Osteoblast (primary cell): Measurements from ENCODE around the gene RASAL2. TPM values are rescaled to one million over a fixed set of nuclear protein-coding genes. Genes with fewer than 3 reads are reported as not detected.
"Not testable (repeated sequence)": the region's sequence is repeated elsewhere in the genome, so short reads cannot be mapped to it uniquely, and the experiment has no call there.

Source experiments
- DNase-seq: peaks from one replicate; pipeline ENCODE4 v3.0.0; 2011; ENCODE audit warnings: low spot score, mixed read lengths; ENCODE audit not compliant: insufficient read length; ENCODE audit errors: missing footprints
- H2AFZ ChIP-seq: 2 replicates; pipeline ENCODE4 v1.6.0; 2011; ENCODE audit warnings: mild to moderate bottlenecking, low read length
- H3K27ac ChIP-seq: 2 replicates; pipeline ENCODE4 v1.5.1; 2011; ENCODE audit warnings: mild to moderate bottlenecking, low read depth, low read length, moderate library complexity
- H3K27me3 ChIP-seq: 2 replicates; pipeline ENCODE4 v1.6.0; 2012; ENCODE audit warnings: mild to moderate bottlenecking, control low read depth, inconsistent platforms, low read length, moderate library complexity; ENCODE audit not compliant: insufficient read depth
- H3K36me3 ChIP-seq: 2 replicates; pipeline ENCODE4 v1.5.1; 2011; ENCODE audit warnings: mild to moderate bottlenecking, low read length, control low read depth, moderate library complexity; ENCODE audit not compliant: insufficient read depth
- H3K4me1 ChIP-seq: 2 replicates; pipeline ENCODE4 v1.5.1; 2011; ENCODE audit warnings: mild to moderate bottlenecking, low read length, control low read depth, moderate library complexity; ENCODE audit not compliant: insufficient read depth
- H3K4me2 ChIP-seq: 2 replicates; pipeline ENCODE4 v1.6.0; 2011; ENCODE audit warnings: mild to moderate bottlenecking, low read length; ENCODE audit not compliant: insufficient read depth
- H3K4me3 ChIP-seq: fragments of 200-600 bp; sonication (generic); 3 replicates; pipeline ENCODE4 v1.5.1; 2012; ENCODE audit warnings: mild to moderate bottlenecking, low read length, inconsistent platforms; ENCODE audit not compliant: insufficient read depth
- H3K79me2 ChIP-seq: 2 replicates; pipeline ENCODE4 v1.6.0; 2012; ENCODE audit warnings: mild to moderate bottlenecking, low read length, control low read depth, inconsistent platforms; ENCODE audit not compliant: insufficient read depth
- H3K9me3 ChIP-seq: 2 replicates; pipeline ENCODE4 v1.5.1; 2011; ENCODE audit warnings: low read depth, low read length, control low read depth
- H4K20me1 ChIP-seq: 2 replicates; pipeline ENCODE4 v1.6.0; 2012; ENCODE audit warnings: mild to moderate bottlenecking, low read length, control low read depth; ENCODE audit not compliant: insufficient read depth
- CTCF ChIP-seq: IDR thresholded peaks from 2 replicates; pipeline ENCODE4 v1.5.1; 2011; ENCODE audit warnings: mild to moderate bottlenecking, low read depth, low read length, moderate library complexity; ENCODE audit errors: extremely low read depth
- total RNA-seq: library from RNA; depleted of rRNA; stranded (reverse); fragments of >200 nt; gene quantifications from 2 replicates; pipeline ENCODE4 v1.2.3, GENCODE V29; 2012

Gene RASAL2
- total RNA-seq, 1 donor = 59.4 TPM

- peaks cover 16% of the 10 kb centered on the region for H4K20me1 ChIP-seq
- no peaks in the 10 kb centered on the region for H3K27me3 ChIP-seq
- peaks cover 67% of the 10 kb centered on the region for H3K79me2 ChIP-seq
- no peak for DNase-seq
- no peak overlapping the region for H2AFZ ChIP-seq
- no peak overlapping the region for H3K4me2 ChIP-seq
- H3K4me1 ChIP-seq = peaks cover 41% of the 10 kb centered on the region
- no peak overlapping the region for H3K27ac ChIP-seq
- H3K36me3 ChIP-seq = no peaks in the 10 kb centered on the region
- H3K9me3 ChIP-seq = no peaks in the 10 kb centered on the region
- no peak overlapping the region for H3K4me3 ChIP-seq
- TF ChIP-seq CTCF = no peak
These were observed 251.9 kb downstream of the RASAL2 start for GRCh38 chr1:178345807-178346206.

GRCh38 chr1:178349801-178350200, 255.9 kb downstream of the RASAL2 start:
- DNase-seq = no peak
- H3K27ac ChIP-seq = no peak overlapping the region
- peaks cover 71% of the 10 kb centered on the region for H3K79me2 ChIP-seq
- H3K4me3 ChIP-seq = no peak overlapping the region
- no peaks in the 10 kb centered on the region for H3K27me3 ChIP-seq
- no peak overlapping the region for H3K4me2 ChIP-seq
- TF ChIP-seq CTCF = no peak
- no peaks in the 10 kb centered on the region for H3K9me3 ChIP-seq
- H3K4me1 ChIP-seq = peaks cover 30% of the 10 kb centered on the region
- H2AFZ ChIP-seq = no peak overlapping the region
- H4K20me1 ChIP-seq = peaks cover 27% of the 10 kb centered on the region
- no peaks in the 10 kb centered on the region for H3K36me3 ChIP-seq

GRCh38 chr1:178351911-178352310, 258.0 kb downstream of the RASAL2 start:
- DNase-seq, H3K27ac ChIP-seq, H2AFZ ChIP-seq, H3K4me2 ChIP-seq, H3K9me3 ChIP-seq, H3K27me3 ChIP-seq, H3K36me3 ChIP-seq, H3K4me3 ChIP-seq: not testable (repeated sequence)
- Histone ChIP-seq H3K4me1 (peaks cover 23% of the 10 kb centered on the region), H3K79me2 (peaks cover 66% of the 10 kb centered on the region), H4K20me1 (peaks cover 23% of the 10 kb centered on the region)

GRCh38 chr1:178352790-178353416, 259.0 kb downstream of the RASAL2 start:
- TF ChIP-seq CTCF = no peak
- Histone ChIP-seq H3K27ac (no peak overlapping the region), H4K20me1 (peaks cover 22% of the 10 kb centered on the region), H3K9me3 (no peaks in the 10 kb centered on the region), H3K36me3 (no peaks in the 10 kb centered on the region), H2AFZ (no peak overlapping the region), H3K4me1 (peaks cover 23% of the 10 kb centered on the region), H3K79me2 (peaks cover 62% of the 10 kb centered on the region), H3K4me2 (no peak overlapping the region), H3K27me3 (no peaks in the 10 kb centered on the region), H3K4me3 (no peak overlapping the region)
- no peak for DNase-seq
